BLaER1 treated with 17β-estradiol and CSF1 and Interleukin-3, amounts not matched to agents 10 nM and 100 nM (cell line): ENCODE measurements around the gene STAB2.

ENCODE experiments used
- H3K27ac ChIP-seq, 11 experiments: shearing (Covaris generic); formaldehyde crosslinking; 2 replicates each; pipeline ENCODE4 v1.8.1; 2022
- H3K27me3 ChIP-seq, 11 experiments: shearing (Covaris generic); formaldehyde crosslinking; 2 replicates each; pipeline ENCODE4 v1.8.1; 2022
- H3K36me3 ChIP-seq, 11 experiments: shearing (Covaris generic); formaldehyde crosslinking; 2 replicates each; pipeline ENCODE4 v1.8.1; 2022
- H3K4me1 ChIP-seq, 10 experiments: shearing (Covaris generic); formaldehyde crosslinking; 2 replicates each; pipeline ENCODE4 v1.8.1; 2022
- H3K4me2 ChIP-seq, 11 experiments: shearing (Covaris generic); formaldehyde crosslinking; 2 replicates each; pipeline ENCODE4 v1.8.1; 2022
- H3K4me3 ChIP-seq, 10 experiments: shearing (Covaris generic); formaldehyde crosslinking; 2 replicates each; pipeline ENCODE4 v1.8.1; 2022
- H3K9ac ChIP-seq, 11 experiments: shearing (Covaris generic); formaldehyde crosslinking; 2 replicates each; pipeline ENCODE4 v1.8.1; 2022
- H3K9me3 ChIP-seq, 11 experiments: shearing (Covaris generic); formaldehyde crosslinking; replicated peaks in 1 of 11; 2 replicates each; pipeline ENCODE4 v1.8.1; 2022
- H4K20me1 ChIP-seq, 11 experiments: shearing (Covaris generic); formaldehyde crosslinking; 2 replicates each; pipeline ENCODE4 v1.8.1; 2022
- Cebpa-rat ChIP-seq, 11 experiments: shearing (Covaris generic); IDR thresholded peaks; 2 replicates each; pipeline ENCODE4 v1.8.1; 2022

Gene STAB2

GRCh38 chr12:103743788-103744187 lies 156.7 kb downstream of the STAB2 start:
- no peak overlapping the region for H3K4me2 ChIP-seq
- no peaks in the 10 kb centered on the region for H3K27me3 ChIP-seq
- no peaks in the 10 kb centered on the region for H4K20me1 ChIP-seq
- TF ChIP-seq Cebpa-rat (IDR thresholded peaks at IDR 0.05) = no peak
- no peaks in the 10 kb centered on the region for H3K4me1 ChIP-seq
- no peaks in the 10 kb centered on the region for H3K9me3 ChIP-seq
- H3K36me3 ChIP-seq = no peaks in the 10 kb centered on the region
- H3K4me3 ChIP-seq = no peak overlapping the region
- H3K9ac ChIP-seq = no peak overlapping the region
- no peak overlapping the region for H3K27ac ChIP-seq

- Histone ChIP-seq H3K9me3 (no peaks in the 10 kb centered on the region), H3K27me3 (no peaks in the 10 kb centered on the region), H4K20me1 (no peaks in the 10 kb centered on the region), H3K4me2 (no peak overlapping the region), H3K36me3 (no peaks in the 10 kb centered on the region), H3K9ac (no peak overlapping the region), H3K4me1 (no peaks in the 10 kb centered on the region), H3K4me3 (no peak overlapping the region), H3K27ac (no peak overlapping the region)
- no peak for TF ChIP-seq Cebpa-rat (IDR thresholded peaks at IDR 0.05)
These were observed 158.9 kb downstream of the STAB2 start for GRCh38 chr12:103745962-103746361.

- no peaks in the 10 kb centered on the region for H3K9me3 ChIP-seq
- no peak overlapping the region for H3K27ac ChIP-seq
- TF ChIP-seq Cebpa-rat (IDR thresholded peaks at IDR 0.05) = no peak
- H4K20me1 ChIP-seq = no peaks in the 10 kb centered on the region
- no peaks in the 10 kb centered on the region for H3K27me3 ChIP-seq
- no peak overlapping the region for H3K4me2 ChIP-seq
- H3K36me3 ChIP-seq = no peaks in the 10 kb centered on the region
- no peak overlapping the region for H3K4me3 ChIP-seq
- no peaks in the 10 kb centered on the region for H3K4me1 ChIP-seq
- H3K9ac ChIP-seq = no peak overlapping the region
These were observed 160.9 kb downstream of the STAB2 start for GRCh38 chr12:103748002-103748401.

GRCh38 chr12:103748875-103749274 lies 161.8 kb downstream of the STAB2 start:
- H3K9ac ChIP-seq = no peak overlapping the region
- no peak overlapping the region for H3K27ac ChIP-seq
- no peak overlapping the region for H3K4me3 ChIP-seq
- no peak overlapping the region for H3K4me2 ChIP-seq
- no peaks in the 10 kb centered on the region for H3K9me3 ChIP-seq
- TF ChIP-seq Cebpa-rat (IDR thresholded peaks at IDR 0.05) = no peak
- no peaks in the 10 kb centered on the region for H4K20me1 ChIP-seq
- H3K27me3 ChIP-seq = no peaks in the 10 kb centered on the region
- no peaks in the 10 kb centered on the region for H3K4me1 ChIP-seq
- H3K36me3 ChIP-seq = no peaks in the 10 kb centered on the region

- Histone ChIP-seq H3K9ac (no peak overlapping the region), H3K27ac (no peak overlapping the region), H3K27me3 (no peaks in the 10 kb centered on the region), H3K4me2 (no peak overlapping the region), H3K4me1 (no peaks in the 10 kb centered on the region), H3K9me3 (no peaks in the 10 kb centered on the region), H3K4me3 (no peak overlapping the region), H4K20me1 (no peaks in the 10 kb centered on the region), H3K36me3 (no peaks in the 10 kb centered on the region)
- TF ChIP-seq Cebpa-rat (IDR thresholded peaks at IDR 0.05) = no peak
These were observed 164.1 kb downstream of the STAB2 start for GRCh38 chr12:103751171-103751570.

GRCh38 chr12:103751600-103751999 lies 164.5 kb downstream of the STAB2 start:
- H3K4me2 ChIP-seq = no peak overlapping the region
- no peak overlapping the region for H3K27ac ChIP-seq
- no peak overlapping the region for H3K9ac ChIP-seq
- TF ChIP-seq Cebpa-rat (IDR thresholded peaks at IDR 0.05) = no peak
- H3K9me3 ChIP-seq = no peaks in the 10 kb centered on the region
- no peak overlapping the region for H3K4me3 ChIP-seq
- no peaks in the 10 kb centered on the region for H3K4me1 ChIP-seq
- no peaks in the 10 kb centered on the region for H3K36me3 ChIP-seq
- no peaks in the 10 kb centered on the region for H3K27me3 ChIP-seq
- H4K20me1 ChIP-seq = no peaks in the 10 kb centered on the region

GRCh38 chr12:103755425-103755824 lies 168.4 kb downstream of the STAB2 start:
- H4K20me1 ChIP-seq = no peaks in the 10 kb centered on the region
- H3K27me3 ChIP-seq = no peaks in the 10 kb centered on the region
- no peak overlapping the region for H3K9ac ChIP-seq
- no peak overlapping the region for H3K27ac ChIP-seq
- H3K4me2 ChIP-seq = no peak overlapping the region
- no peaks in the 10 kb centered on the region for H3K9me3 ChIP-seq
- no peaks in the 10 kb centered on the region for H3K36me3 ChIP-seq
- no peaks in the 10 kb centered on the region for H3K4me1 ChIP-seq
- TF ChIP-seq Cebpa-rat (IDR thresholded peaks at IDR 0.05) = no peak
- no peak overlapping the region for H3K4me3 ChIP-seq

GRCh38 chr12:103756443-103756842 lies 169.4 kb downstream of the STAB2 start:
- no peak for TF ChIP-seq Cebpa-rat (IDR thresholded peaks at IDR 0.05)
- H3K4me3 ChIP-seq = no peak overlapping the region
- H3K27ac ChIP-seq = no peak overlapping the region

GRCh38 chr12:103757248-103757647 lies 170.2 kb downstream of the STAB2 start:
- TF ChIP-seq Cebpa-rat (IDR thresholded peaks at IDR 0.05) = no peak
- Histone ChIP-seq H3K9ac (no peak overlapping the region), H3K4me2 (no peak overlapping the region), H3K4me1 (no peaks in the 10 kb centered on the region), H4K20me1 (no peaks in the 10 kb centered on the region), H3K4me3 (no peak overlapping the region), H3K9me3 (no peaks in the 10 kb centered on the region), H3K27me3 (no peaks in the 10 kb centered on the region), H3K27ac (no peak overlapping the region), H3K36me3 (no peaks in the 10 kb centered on the region)

More at GRCh38 chr12:103756443-103756842, 169.4 kb downstream of the STAB2 start:
- no peaks in the 10 kb centered on the region for H4K20me1 ChIP-seq
- H3K27me3 ChIP-seq = no peaks in the 10 kb centered on the region
- no peak overlapping the region for H3K4me2 ChIP-seq
- no peaks in the 10 kb centered on the region for H3K36me3 ChIP-seq
- no peaks in the 10 kb centered on the region for H3K9me3 ChIP-seq
- H3K4me1 ChIP-seq = no peaks in the 10 kb centered on the region
- no peak overlapping the region for H3K9ac ChIP-seq

- Histone ChIP-seq H3K4me3 (no peak overlapping the region), H3K4me2 (no peak overlapping the region), H3K9me3 (no peaks in the 10 kb centered on the region), H3K4me1 (no peaks in the 10 kb centered on the region), H3K9ac (no peak overlapping the region), H3K36me3 (peaks cover 0 to 3% (median 0%) of the 10 kb centered on the region in 11 experiments; a peak in 3 of 22 replicates), H3K27me3 (no peaks in the 10 kb centered on the region), H3K27ac (no peak overlapping the region), H4K20me1 (no peaks in the 10 kb centered on the region)
- TF ChIP-seq Cebpa-rat (IDR thresholded peaks at IDR 0.05) = no peak
These were observed 171.4 kb downstream of the STAB2 start for GRCh38 chr12:103758310-103759089.
